Colonic mucosa (tissue), 4 donors: ENCODE measurements around the gene KCNMB4. TPM values are rescaled to one million over a fixed set of nuclear protein-coding genes. Genes with fewer than 3 reads are reported as not detected.

Experiments used
- DNase-seq: peaks from one replicate; pipeline ENCODE4 v3.0.0-alpha.2; 2020
- H3K27ac ChIP-seq: fragments of 200-600 bp; one replicate; pipeline ENCODE4 v1.8.0; 2021
- H3K27me3 ChIP-seq: fragments of 200-600 bp; one replicate; pipeline ENCODE4 v1.8.0; 2021
- H3K36me3 ChIP-seq: fragments of 200-600 bp; one replicate; pipeline ENCODE4 v1.8.0; 2021
- H3K4me1 ChIP-seq: fragments of 200-600 bp; one replicate; pipeline ENCODE4 v1.8.0; 2021; ENCODE audit warnings: mild to moderate bottlenecking
- H3K4me3 ChIP-seq: fragments of 200-600 bp; one replicate; pipeline ENCODE4 v1.8.0; 2021
- H3K9ac ChIP-seq, 2 donors: one replicate each; pipeline ENCODE4 v1.7.0; 2013; ENCODE audit warnings: control low read depth in 2 of 2, low read depth in 2 of 2, low read length in 2 of 2
- H3K9me3 ChIP-seq: fragments of 200-600 bp; one replicate; pipeline ENCODE4 v1.8.0; 2021
- intact Hi-C: fragments of 100-400 bp; cut with DNase I; formaldehyde crosslinking; loops from one replicate; pipeline ENCODE4 v1.14.1; 2022
- total RNA-seq, 2 donors: library from RNA; stranded (reverse); fragmentation: NEBNext Ultra II Directional in 1 of 2; extraction: Animal tissue kit (Norgen Biotek cat#: 25700) in 1 of 2; gene quantifications; one replicate each; pipeline ENCODE4 v1.2.1, GENCODE V29; 2021
- TF ChIP-seq, protein P1 (sequence below): fragments of 200-600 bp; IDR thresholded peaks from one replicate; pipeline ENCODE4 v1.8.0; 2022; ENCODE audit warnings: antibody characterized with exemption, mild to moderate bottlenecking
- donor health status: healthy.
- donor health status: DM: no; HTN: no; CAD: no.
- donor health status: DM: no; HTN: no; CAD: no.

Gene KCNMB4
- total RNA-seq, 2 donors from 2014 or later: 0.35 to 1.3 TPM

DNA sequence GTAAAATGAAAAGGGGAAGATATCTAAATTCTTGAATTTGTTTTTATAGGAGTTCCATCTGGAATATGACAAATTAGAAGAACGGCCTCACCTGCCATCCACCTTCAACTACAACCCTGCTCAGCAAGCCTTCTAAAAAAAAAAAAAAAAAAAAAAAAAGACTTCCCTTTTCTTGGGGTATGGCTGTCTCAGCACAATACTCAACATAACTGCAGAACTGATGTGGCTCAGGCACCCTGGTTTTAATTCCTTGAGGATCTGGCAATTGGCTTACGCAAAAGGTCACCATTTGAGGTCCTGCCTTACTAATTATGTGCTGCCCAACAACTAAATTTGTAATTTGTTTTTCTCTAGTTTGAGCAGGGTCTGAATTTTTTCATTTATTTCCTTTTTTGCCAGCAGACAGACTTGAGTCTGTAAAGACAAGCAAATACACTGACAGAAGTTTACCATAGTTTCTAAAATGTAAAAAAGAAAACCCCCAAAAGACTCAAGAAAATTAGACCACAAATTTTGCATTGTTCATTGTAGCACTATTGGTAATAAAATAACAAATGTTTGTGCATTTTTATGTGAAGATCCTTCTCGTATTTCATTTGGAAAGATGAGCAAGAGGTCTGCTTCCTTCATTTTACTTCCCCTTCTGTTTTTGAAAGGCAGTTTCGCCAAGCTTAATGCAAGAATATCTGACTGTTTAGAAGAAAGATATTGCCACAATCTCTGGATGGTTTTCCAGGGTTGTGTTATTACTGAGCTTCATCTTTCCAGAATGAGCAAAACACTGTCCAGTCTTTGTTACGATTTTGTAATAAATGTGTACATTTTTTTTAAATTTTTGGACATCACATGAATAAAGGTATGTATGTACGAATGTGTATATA is 12.1 kb upstream of the KCNMB4 start:
- H3K9ac ChIP-seq: no peak overlapping the region
- intact Hi-C loops: no loop called here
- H3K9me3 ChIP-seq: no peaks in the 10 kb centered on the region
- H3K36me3 ChIP-seq: no peaks in the 10 kb centered on the region
- no peak overlapping the region for H3K4me3 ChIP-seq
- H3K27me3 ChIP-seq: no peaks in the 10 kb centered on the region
- H3K27ac ChIP-seq: no peak overlapping the region
- no peak for DNase-seq
- no peaks in the 10 kb centered on the region for H3K4me1 ChIP-seq
- TF ChIP-seq, protein P1, sequence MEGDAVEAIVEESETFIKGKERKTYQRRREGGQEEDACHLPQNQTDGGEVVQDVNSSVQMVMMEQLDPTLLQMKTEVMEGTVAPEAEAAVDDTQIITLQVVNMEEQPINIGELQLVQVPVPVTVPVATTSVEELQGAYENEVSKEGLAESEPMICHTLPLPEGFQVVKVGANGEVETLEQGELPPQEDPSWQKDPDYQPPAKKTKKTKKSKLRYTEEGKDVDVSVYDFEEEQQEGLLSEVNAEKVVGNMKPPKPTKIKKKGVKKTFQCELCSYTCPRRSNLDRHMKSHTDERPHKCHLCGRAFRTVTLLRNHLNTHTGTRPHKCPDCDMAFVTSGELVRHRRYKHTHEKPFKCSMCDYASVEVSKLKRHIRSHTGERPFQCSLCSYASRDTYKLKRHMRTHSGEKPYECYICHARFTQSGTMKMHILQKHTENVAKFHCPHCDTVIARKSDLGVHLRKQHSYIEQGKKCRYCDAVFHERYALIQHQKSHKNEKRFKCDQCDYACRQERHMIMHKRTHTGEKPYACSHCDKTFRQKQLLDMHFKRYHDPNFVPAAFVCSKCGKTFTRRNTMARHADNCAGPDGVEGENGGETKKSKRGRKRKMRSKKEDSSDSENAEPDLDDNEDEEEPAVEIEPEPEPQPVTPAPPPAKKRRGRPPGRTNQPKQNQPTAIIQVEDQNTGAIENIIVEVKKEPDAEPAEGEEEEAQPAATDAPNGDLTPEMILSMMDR: no peak

DNA sequence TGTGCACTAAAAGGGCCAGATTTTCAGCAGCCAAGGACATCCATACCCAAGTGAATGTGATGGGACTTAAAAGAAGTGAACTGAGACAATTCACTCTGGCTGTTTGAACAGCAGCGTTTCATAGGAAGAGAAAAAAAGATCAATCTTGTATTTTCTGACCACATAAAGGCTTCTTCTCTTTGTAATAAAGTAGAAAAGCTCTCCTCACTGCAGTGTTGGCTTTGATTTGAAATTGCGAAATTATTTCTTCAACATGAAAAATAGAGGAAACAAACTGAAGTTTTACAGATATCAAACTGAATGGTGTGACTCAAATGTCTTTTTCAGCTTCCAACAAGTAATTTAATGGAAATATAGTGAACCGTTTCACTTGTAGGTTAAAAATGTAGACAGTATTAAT is 11.3 kb upstream of the KCNMB4 start:
- no peaks in the 10 kb centered on the region for H3K27me3 ChIP-seq

DNA sequence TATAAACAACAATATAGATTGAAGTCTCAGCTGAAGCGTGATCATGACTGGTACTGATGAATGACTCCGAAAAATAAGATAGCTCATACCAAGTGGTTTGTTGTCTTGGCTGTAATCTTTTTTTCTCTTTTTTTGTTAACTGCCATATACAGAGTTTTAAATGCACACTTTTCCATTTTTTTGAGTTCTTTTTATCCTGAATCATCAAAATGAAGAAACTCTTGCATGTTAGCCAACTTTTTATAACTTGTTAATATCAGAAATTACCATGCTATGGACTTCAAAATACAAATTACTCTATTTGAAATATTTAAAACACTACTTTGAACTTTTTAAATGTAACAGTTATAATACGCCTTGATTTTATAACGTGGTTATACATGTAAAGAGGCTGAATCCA is 10.1 kb upstream of the KCNMB4 start:
- TF ChIP-seq, protein P1: no peak
- intact Hi-C loops: no loop called here
- DNase-seq: no peak

More for the DNA sequence above, 11.3 kb upstream of the KCNMB4 start:
- Histone ChIP-seq H3K4me3 (no peak overlapping the region), H3K36me3 (no peaks in the 10 kb centered on the region), H3K4me1 (no peaks in the 10 kb centered on the region), H3K9ac (no peak overlapping the region), H3K9me3 (no peaks in the 10 kb centered on the region), H3K27ac (no peak overlapping the region)
- no peak for DNase-seq
- TF ChIP-seq, protein P1: no peak
- intact Hi-C loops: no loop called here

DNA sequence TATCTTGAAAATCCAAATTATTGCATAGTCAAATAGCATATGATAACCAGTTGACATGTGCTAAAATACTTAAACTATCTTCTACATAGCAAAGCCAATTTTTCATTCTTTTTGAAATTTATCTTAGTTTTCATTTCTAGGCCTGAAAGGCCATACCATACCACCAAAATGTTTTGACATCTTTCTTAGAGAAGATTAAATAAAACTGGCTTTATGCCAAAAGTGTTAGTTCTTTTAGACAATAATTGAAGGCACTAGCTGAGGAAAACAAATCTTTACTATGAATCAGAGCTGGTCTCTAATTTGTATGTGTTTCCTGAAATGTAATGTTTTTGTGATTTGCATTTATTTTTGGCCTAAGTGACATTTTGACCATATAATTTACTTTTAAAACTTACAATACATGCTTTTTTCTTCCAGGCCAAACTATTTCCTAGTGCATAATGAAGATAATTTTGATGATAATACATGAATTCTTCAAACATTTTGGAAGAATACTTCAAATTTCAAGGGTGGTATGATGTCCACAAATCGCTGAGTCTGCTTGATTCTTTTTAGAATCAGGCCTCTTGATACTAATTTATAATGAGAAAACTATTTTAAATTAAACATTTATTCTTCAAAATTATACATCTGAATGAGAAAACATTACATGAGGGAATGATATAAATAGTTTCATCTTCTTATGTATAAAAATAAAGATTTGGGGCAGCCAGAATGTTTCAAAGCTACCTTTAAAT is 6.5 kb upstream of the KCNMB4 start:
- Histone ChIP-seq H3K4me1 (no peaks in the 10 kb centered on the region), H3K27ac (no peak overlapping the region), H3K9ac (no peak overlapping the region), H3K9me3 (no peaks in the 10 kb centered on the region), H3K27me3 (peaks cover 4% of the 10 kb centered on the region), H3K36me3 (no peaks in the 10 kb centered on the region), H3K4me3 (no peak overlapping the region)
- no peak for DNase-seq
- intact Hi-C loops: loop anchor here (10.0 kb wide), 1 partner anchor 215 kb away; no protein-coding TSS in a partner anchor
- TF ChIP-seq, protein P1: no peak

More for the DNA sequence above, 10.1 kb upstream of the KCNMB4 start:
- H3K27me3 ChIP-seq: no peaks in the 10 kb centered on the region
- H3K4me1 ChIP-seq: no peaks in the 10 kb centered on the region
- no peak overlapping the region for H3K27ac ChIP-seq
- no peaks in the 10 kb centered on the region for H3K36me3 ChIP-seq
- H3K9me3 ChIP-seq: no peaks in the 10 kb centered on the region
- H3K9ac ChIP-seq: no peak overlapping the region
- H3K4me3 ChIP-seq: no peak overlapping the region

DNA sequence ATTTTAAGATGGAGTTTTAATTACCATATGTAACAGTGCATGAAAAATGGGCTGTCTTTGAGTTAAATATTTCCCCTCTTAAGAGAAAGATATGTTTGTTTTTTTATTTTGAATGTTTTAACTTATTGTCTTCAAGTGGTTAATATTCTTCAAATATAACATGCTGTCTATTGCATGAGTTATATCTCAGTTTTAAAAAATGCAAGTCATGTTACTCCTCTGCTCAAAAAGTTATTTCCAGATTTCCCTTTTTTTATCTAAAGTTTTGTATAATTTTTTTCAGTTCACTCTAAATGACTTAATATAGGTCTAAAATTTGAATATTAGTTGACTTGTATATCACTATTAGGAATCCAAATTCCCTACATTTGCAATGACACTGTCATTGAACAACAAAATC is 5.9 kb upstream of the KCNMB4 start:
- H3K27ac ChIP-seq: no peak overlapping the region
- peaks cover 4% of the 10 kb centered on the region for H3K27me3 ChIP-seq
- intact Hi-C loops: loop anchor here (10.0 kb wide), 1 partner anchor 215 kb away; no protein-coding TSS in a partner anchor
- H3K4me3 ChIP-seq: no peak overlapping the region
- TF ChIP-seq, protein P1: no peak
- peaks cover 3% of the 10 kb centered on the region for H3K4me1 ChIP-seq
- DNase-seq: no peak
- no peaks in the 10 kb centered on the region for H3K9me3 ChIP-seq
- no peaks in the 10 kb centered on the region for H3K36me3 ChIP-seq
- H3K9ac ChIP-seq: no peak overlapping the region
